AG04450 (cell line): ENCODE data around the gene COQ8B. TPM values are rescaled to one million over a fixed set of nuclear protein-coding genes. Genes with fewer than 3 reads are reported as not detected.

Experiments used
- CTCF ChIA-PET: fragments of 300-600, 350-600 bp; formaldehyde crosslinking; extraction: SDS; loops from one replicate; lab custom pipeline; 2022; ENCODE audit warnings: antibody characterized with exemption, inconsistent platforms; lab: Charles Lee
- POLR2A ChIA-PET: fragments of 350-600 bp; formaldehyde crosslinking; extraction: SDS; loops from one replicate; lab custom pipeline; 2021; ENCODE audit warnings: antibody characterized with exemption, inconsistent platforms; lab: Yijun Ruan, JAX
- DNase-seq: peaks from one replicate; pipeline ENCODE4 v3.0.0-alpha.2; 2011; ENCODE audit warnings: low read depth, low spot score
- H3K27ac ChIP-seq: one replicate; pipeline ENCODE4 v1.5.1; 2012; ENCODE audit warnings: low read depth, low read length, control low read depth
- H3K27me3 ChIP-seq: one replicate; pipeline ENCODE4 v1.6.0; 2012; ENCODE audit warnings: low read length; ENCODE audit not compliant: control insufficient read depth, insufficient read depth
- H3K4me3 ChIP-seq: 2 replicates; pipeline ENCODE4 v1.5.1; 2011; ENCODE audit warnings: mild to moderate bottlenecking, low read depth, low read length, control low read depth
- H3K9me3 ChIP-seq: 2 replicates; pipeline ENCODE4 v1.5.1; 2012; ENCODE audit warnings: low read length; ENCODE audit not compliant: control insufficient read depth, insufficient read depth
- polyA plus RNA-seq: library from polyadenylated mRNA; depleted of rRNA; stranded (reverse); fragments of >200 nt; gene quantifications from 2 replicates; pipeline ENCODE4 v1.2.3, GENCODE V29; 2011
- TF ChIP-seq, protein P1 (sequence below): IDR thresholded peaks from 2 replicates; pipeline ENCODE4 v1.5.1; 2011; ENCODE audit warnings: low read depth, low read length, control low read depth, inconsistent platforms

The COQ8B gene
- polyA plus RNA-seq, 1 experiment: 16.0 TPM

DNA sequence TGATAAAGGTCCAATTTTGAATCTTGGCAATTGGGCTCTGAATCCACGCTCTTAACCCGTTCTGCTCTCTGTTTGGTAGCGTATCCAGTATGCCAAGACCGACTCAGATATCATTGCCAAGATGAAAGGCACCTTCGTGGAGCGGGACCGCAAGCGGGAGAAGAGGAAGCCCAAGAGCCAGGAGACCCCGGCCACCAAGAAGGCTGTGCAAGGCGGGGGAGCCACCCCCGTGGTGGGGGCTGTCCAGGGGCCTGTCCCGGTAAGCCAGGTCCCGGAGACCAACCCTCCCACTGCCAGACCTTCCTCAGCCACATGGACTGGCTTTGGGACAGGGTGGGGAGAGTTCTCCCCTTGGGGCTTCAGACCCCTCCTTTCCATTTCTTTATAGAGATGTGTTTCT lies 42.7 kb upstream of the COQ8B start:
- ChIA-PET POLR2A (no interaction called here), CTCF (no interaction called here)
- Histone ChIP-seq H3K27ac (no peak overlapping the region), H3K4me3 (no peak overlapping the region), H3K27me3 (no peaks in the 10 kb centered on the region), H3K9me3 (no peaks in the 10 kb centered on the region; the same call in 1 of the 2 replicates)
- TF ChIP-seq, protein P1, sequence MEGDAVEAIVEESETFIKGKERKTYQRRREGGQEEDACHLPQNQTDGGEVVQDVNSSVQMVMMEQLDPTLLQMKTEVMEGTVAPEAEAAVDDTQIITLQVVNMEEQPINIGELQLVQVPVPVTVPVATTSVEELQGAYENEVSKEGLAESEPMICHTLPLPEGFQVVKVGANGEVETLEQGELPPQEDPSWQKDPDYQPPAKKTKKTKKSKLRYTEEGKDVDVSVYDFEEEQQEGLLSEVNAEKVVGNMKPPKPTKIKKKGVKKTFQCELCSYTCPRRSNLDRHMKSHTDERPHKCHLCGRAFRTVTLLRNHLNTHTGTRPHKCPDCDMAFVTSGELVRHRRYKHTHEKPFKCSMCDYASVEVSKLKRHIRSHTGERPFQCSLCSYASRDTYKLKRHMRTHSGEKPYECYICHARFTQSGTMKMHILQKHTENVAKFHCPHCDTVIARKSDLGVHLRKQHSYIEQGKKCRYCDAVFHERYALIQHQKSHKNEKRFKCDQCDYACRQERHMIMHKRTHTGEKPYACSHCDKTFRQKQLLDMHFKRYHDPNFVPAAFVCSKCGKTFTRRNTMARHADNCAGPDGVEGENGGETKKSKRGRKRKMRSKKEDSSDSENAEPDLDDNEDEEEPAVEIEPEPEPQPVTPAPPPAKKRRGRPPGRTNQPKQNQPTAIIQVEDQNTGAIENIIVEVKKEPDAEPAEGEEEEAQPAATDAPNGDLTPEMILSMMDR: no peak
- DNase-seq: no peak

DNA sequence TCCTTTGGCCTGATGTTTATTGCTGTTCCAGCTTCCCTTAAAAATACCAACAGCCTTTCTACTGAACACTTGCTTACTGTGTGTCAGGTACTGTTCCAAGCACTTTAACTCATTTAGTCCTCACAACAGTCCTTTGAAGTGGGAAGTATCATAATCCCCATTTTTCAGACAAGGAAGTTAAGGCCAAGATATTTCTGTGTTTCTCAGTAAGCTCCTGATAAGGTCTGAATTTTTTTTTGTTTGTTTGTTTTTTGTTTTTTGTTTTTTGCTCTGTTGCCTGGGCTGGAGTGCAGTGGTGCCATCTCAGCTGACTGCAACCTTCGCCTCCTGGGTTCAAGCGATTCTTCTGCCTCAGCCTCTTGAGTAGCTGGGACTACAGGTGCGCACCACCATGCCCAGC lies 41.8 kb upstream of the COQ8B start:
- no peak overlapping the region for H3K27ac ChIP-seq
- CTCF ChIA-PET: no interaction called here
- DNase-seq: no peak
- POLR2A ChIA-PET: no interaction called here
- H3K9me3 ChIP-seq: no peaks in the 10 kb centered on the region; the same call in 1 of the 2 replicates
- TF ChIP-seq, protein P1: no peak
- no peaks in the 10 kb centered on the region for H3K27me3 ChIP-seq
- no peak overlapping the region for H3K4me3 ChIP-seq

DNA sequence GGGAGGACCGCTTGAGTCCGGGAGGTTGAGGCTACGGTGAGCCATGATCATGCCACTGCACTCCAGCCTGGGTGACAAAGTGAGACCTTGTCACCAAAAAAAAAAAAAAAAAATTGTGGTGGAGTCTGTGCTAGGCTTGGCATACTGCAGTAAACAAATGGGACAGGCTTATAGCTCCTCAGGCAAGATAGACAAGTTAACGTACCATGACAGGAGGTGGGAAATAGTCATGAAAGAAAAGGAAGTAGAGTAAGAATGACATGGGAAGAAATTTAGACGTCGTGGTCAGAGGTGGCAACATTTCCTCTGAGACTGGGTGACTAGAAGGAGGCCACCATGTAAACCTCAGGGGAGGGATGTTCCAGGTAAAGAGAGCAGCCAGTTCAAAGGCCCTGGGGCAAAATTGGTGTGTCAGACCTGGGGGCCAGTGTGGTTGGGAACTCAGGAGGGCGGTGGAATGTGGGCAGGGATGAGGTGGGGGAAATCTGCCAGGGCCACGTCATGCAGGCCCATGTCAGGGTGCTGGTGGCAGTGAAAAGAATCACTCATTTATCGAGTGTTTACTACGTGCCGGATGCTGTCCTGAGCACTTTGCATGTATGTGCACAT lies 39.9 kb upstream of the COQ8B start:
- Histone ChIP-seq H3K27me3 (no peaks in the 10 kb centered on the region), H3K27ac (no peak overlapping the region), H3K9me3 (no peaks in the 10 kb centered on the region), H3K4me3 (no peak overlapping the region)
- TF ChIP-seq, protein P1: no peak
- no peak for DNase-seq
- ChIA-PET CTCF (interaction anchor here (1.1 to 2.2 kb wide), 3 partner anchors 21 to 122 kb away, joined by 4 to 5 read pairs (median 4); partner anchors contain the start of gene RAB4B), POLR2A (interaction anchor here (0.5 to 1.4 kb wide), 2 partner anchors 21 to 216 kb away, joined by 4 read pairs; partner anchors contain the start of gene RAB4B)

DNA sequence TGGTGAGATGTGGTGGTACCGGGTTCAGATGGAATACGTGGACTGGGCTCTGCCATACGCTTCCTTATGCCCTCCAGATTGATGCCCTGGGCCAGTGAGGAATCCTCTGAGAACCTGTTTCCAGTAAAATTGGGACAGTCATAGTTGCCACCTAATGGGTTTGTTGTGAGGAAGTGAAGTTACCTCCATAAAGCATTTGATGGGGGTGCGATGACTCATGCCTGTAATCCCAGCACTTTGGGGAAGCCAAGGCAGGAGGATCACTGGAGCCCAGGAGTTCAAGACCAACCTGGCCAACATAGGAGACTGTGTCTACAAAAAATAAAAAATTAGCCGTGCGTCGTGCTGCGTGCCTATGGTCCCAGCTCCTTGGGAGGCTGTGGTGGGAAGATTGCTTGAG lies 39.1 kb upstream of the COQ8B start:
- Histone ChIP-seq H3K9me3 (no peaks in the 10 kb centered on the region), H3K27ac (peak overlapping the region; percentile 11), H3K27me3 (no peaks in the 10 kb centered on the region), H3K4me3 (no peak overlapping the region)
- no peak for DNase-seq
- ChIA-PET CTCF (interaction anchor here (2.2 kb wide), 1 partner anchor 122 kb away, joined by 5 read pairs; no protein-coding TSS in a partner anchor), POLR2A (no interaction called here)
- TF ChIP-seq, protein P1: no peak

DNA sequence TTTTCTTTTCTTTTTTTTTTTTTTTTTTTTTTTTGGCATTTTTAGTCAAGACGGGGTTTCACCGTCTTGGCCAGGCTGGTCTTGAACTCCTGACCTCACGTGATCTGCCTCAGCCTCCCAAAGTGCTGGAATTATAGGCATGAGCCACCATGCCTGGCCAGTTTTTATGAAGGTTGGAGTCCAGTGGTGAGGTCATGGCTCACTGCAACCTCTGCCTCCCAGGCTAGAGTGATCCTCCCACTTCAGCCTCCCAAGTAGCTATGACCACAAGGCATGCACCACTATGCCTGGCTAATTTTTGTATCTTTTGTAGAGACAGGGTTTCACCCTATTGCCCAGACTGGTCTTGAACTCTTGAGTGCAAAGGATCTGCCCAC lies 38.5 kb upstream of the COQ8B start:
- TF ChIP-seq, protein P1: no peak
- H3K4me3 ChIP-seq: no peak overlapping the region
- H3K27ac ChIP-seq: peak overlapping the region; percentile 11
- H3K27me3 ChIP-seq: no peaks in the 10 kb centered on the region
- DNase-seq: no peak
- ChIA-PET POLR2A (interaction anchor here (0.7 to 1.7 kb wide), 2 partner anchors 11 to 38 kb away, joined by 7 to 16 read pairs; no protein-coding TSS in a partner anchor), CTCF (interaction anchor here (2.2 kb wide), 1 partner anchor 121 kb away, joined by 5 read pairs; no protein-coding TSS in a partner anchor)
- no peaks in the 10 kb centered on the region for H3K9me3 ChIP-seq
